A549 (cell line): ENCODE results near the gene LLGL2.

Experiments used
- BCL3 ChIP-seq: fragments of >200 bp; sonication (Bioruptor Twin); formaldehyde crosslinking; IDR thresholded peaks from 3 replicates; pipeline ENCODE4 v1.6.1; 2016
- CTCF ChIP-seq: fragments of >200 bp; sonication (Bioruptor Twin); formaldehyde crosslinking; IDR thresholded peaks from 3 replicates; pipeline ENCODE4 v1.5.1; 2016
- EP300 ChIP-seq, 2 experiments: fragments of >200 bp; sonication (Bioruptor Twin); formaldehyde crosslinking; IDR thresholded peaks; 2 replicates in 1 of 2; 3 replicates in 1 of 2; pipeline ENCODE4 v1.6.1; 2016 to 2017
- FOSL2 ChIP-seq, 2 experiments: fragments of 450-650 bp in 1 of 2; fragments of >200 bp in 1 of 2; sonication (Bioruptor Twin) in 1 of 2; formaldehyde crosslinking; IDR thresholded peaks; 2 replicates each; pipeline versions ENCODE4 v1.5.0 to v1.6.1; 2016 to 2020; ENCODE audit warnings: mild to moderate bottlenecking in 1 of 2, moderate library complexity in 1 of 2
- MAX ChIP-seq: IDR thresholded peaks from 2 replicates; pipeline ENCODE4 v1.6.1; 2012
- POLR2A ChIP-seq: IDR thresholded peaks from 2 replicates; pipeline ENCODE4 v1.6.1; 2012; ENCODE audit warnings: mild to moderate bottlenecking, low read length
- RAD21 ChIP-seq, 2 experiments: fragments of >200 bp in 1 of 2; sonication (Bioruptor Twin) in 1 of 2; formaldehyde crosslinking in 1 of 2; IDR thresholded peaks in 1 of 2; conservative IDR thresholded peaks in 1 of 2; 2 replicates in 1 of 2; 3 replicates in 1 of 2; pipeline ENCODE4 v1.6.1; 2012 to 2018; ENCODE audit warnings: inconsistent platforms in 1 of 2
- RCOR1 ChIP-seq: fragments of 150-350 bp; IDR thresholded peaks from 2 replicates; pipeline ENCODE4 v1.6.1; 2014; ENCODE audit warnings: antibody characterized with exemption, low read length, low read depth
- TP53 ChIP-seq: fragments of 250-450 bp; sonication (Bioruptor Pico); IDR thresholded peaks from 2 replicates; pipeline ENCODE4 v1.5.0; 2021; ENCODE audit warnings: mild to moderate bottlenecking, moderate library complexity
- TF ChIP-seq, protein P1 (sequence below): fragments of 200-600 bp; sonication (generic); IDR thresholded peaks from 2 replicates; pipeline ENCODE4 v1.6.1; 2016; ENCODE audit warnings: antibody characterized with exemption, mild to moderate bottlenecking, moderate library complexity

DNA sequence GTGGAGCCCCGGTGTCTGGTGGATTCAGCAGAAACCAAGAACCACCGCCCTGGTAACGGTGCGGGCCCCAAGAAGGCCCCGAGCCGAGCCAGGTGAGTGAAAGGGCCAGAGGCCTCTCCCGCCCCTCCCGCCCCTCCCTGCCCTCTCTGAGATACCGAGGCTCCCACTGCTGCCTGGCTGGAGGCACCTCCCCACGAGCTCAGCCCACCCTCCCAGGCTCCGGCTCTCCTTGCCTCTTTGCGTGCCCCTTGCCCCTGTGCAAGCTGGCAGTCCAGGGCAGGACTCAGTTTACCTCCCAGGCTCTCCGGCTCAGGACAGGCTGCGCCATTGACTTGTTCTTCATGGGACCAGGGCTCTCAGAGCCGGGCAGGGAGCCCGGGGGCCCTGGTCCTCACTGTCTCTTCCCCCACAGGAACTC is 48.1 kb downstream of the LLGL2 start:
- no peak for TF ChIP-seq BCL3
- TF ChIP-seq RCOR1, result no peak
- no peak for TF ChIP-seq MAX
- TF ChIP-seq CTCF, result no peak
- no peak for TF ChIP-seq RAD21 (conservative IDR thresholded peaks at IDR 0.05 in 1 of 2, IDR thresholded peaks at IDR 0.05 in 1 of 2)
- no peak for TF ChIP-seq POLR2A
- TF ChIP-seq EP300 (IDR thresholded peaks at IDR 0.05), result no peak
- TF ChIP-seq FOSL2 (IDR thresholded peaks at IDR 0.05), result no peak
- no peak for TF ChIP-seq FOSL2 (CRISPR knock-in tag; IDR thresholded peaks at IDR 0.05)
- TF ChIP-seq, protein P1, sequence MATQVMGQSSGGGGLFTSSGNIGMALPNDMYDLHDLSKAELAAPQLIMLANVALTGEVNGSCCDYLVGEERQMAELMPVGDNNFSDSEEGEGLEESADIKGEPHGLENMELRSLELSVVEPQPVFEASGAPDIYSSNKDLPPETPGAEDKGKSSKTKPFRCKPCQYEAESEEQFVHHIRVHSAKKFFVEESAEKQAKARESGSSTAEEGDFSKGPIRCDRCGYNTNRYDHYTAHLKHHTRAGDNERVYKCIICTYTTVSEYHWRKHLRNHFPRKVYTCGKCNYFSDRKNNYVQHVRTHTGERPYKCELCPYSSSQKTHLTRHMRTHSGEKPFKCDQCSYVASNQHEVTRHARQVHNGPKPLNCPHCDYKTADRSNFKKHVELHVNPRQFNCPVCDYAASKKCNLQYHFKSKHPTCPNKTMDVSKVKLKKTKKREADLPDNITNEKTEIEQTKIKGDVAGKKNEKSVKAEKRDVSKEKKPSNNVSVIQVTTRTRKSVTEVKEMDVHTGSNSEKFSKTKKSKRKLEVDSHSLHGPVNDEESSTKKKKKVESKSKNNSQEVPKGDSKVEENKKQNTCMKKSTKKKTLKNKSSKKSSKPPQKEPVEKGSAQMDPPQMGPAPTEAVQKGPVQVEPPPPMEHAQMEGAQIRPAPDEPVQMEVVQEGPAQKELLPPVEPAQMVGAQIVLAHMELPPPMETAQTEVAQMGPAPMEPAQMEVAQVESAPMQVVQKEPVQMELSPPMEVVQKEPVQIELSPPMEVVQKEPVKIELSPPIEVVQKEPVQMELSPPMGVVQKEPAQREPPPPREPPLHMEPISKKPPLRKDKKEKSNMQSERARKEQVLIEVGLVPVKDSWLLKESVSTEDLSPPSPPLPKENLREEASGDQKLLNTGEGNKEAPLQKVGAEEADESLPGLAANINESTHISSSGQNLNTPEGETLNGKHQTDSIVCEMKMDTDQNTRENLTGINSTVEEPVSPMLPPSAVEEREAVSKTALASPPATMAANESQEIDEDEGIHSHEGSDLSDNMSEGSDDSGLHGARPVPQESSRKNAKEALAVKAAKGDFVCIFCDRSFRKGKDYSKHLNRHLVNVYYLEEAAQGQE, result no peak
- TF ChIP-seq TP53, result no peak
